HepG2 (cell line): ENCODE data around the gene PNO1. TPM values are rescaled to one million over a fixed set of nuclear protein-coding genes. Genes with fewer than 3 reads are reported as not detected.

Source experiments
- ATAC-seq: fragments of 200-7000 bp; cut with Tn5 transposase; 3 replicates; pipeline ENCODE4 v1.9.1; 2020; ENCODE audit warnings: mild to moderate bottlenecking, moderate library complexity
- BruUV-seq: library from RNA; stranded (reverse); fragments of 400-500 nt; replicated peaks from 2 replicates; lab custom pipeline; 2021; lab: Mats Ljungman, UMichigan
- CTCF ChIA-PET: fragments of 300-600 bp; formaldehyde crosslinking; extraction: SDS; loops from one replicate; lab custom pipeline; 2021; ENCODE audit warnings: low total read pairs, inconsistent platforms, low intra/inter-chr PET ratio; lab: Yijun Ruan, JAX
- POLR2A ChIA-PET: fragments of 350-600 bp; sonication (Branson Sonifier 250); formaldehyde crosslinking; loops from one replicate; lab custom pipeline; 2020; ENCODE audit warnings: antibody characterized with exemption, inconsistent platforms; lab: Yijun Ruan, JAX
- DNase-seq: peaks from one replicate; pipeline ENCODE4 v3.0.0-alpha.2; 2015; ENCODE audit warnings: low spot score
- FAIRE-seq: peaks from 3 replicates; lab custom pipeline; 2011; peaks lifted over from hg19 to GRCh38; lab: Jason Lieb, UNC
- H2AFZ ChIP-seq: one replicate; pipeline ENCODE4 v1.6.1; 2011; ENCODE audit warnings: low read length, inconsistent platforms
- H3K27ac ChIP-seq: fragments of 300-600 bp; 3 replicates; pipeline ENCODE4 v1.8.0; 2011; ENCODE audit warnings: mixed run types, mild to moderate bottlenecking, mixed read lengths, low read length, inconsistent platforms; ENCODE audit not compliant: insufficient read depth; ENCODE audit errors: extremely low read length
- H3K27me3 ChIP-seq, 2 experiments: fragments of 200-600 bp in 1 of 2; 2 replicates in 1 of 2; 3 replicates in 1 of 2; pipeline versions ENCODE4 v1.6.0 to v1.8.0; 2011; ENCODE audit warnings: low read length in 2 of 2, mild to moderate bottlenecking in 2 of 2, moderate library complexity in 2 of 2, inconsistent platforms in 1 of 2; ENCODE audit not compliant: insufficient read depth in 2 of 2, control insufficient read depth in 1 of 2
- H3K36me3 ChIP-seq, 2 experiments: fragments of 200-600 bp in 1 of 2; replicated peaks in 1 of 2; 2 replicates in 1 of 2; 3 replicates in 1 of 2; pipeline versions ENCODE4 v1.5.1 to v1.8.0; 2011; ENCODE audit warnings: low read length in 2 of 2, inconsistent platforms in 1 of 2; ENCODE audit not compliant: insufficient read depth in 2 of 2, control insufficient read depth in 1 of 2
- H3K4me1 ChIP-seq: 2 replicates; pipeline ENCODE4 v1.5.1; 2012; ENCODE audit warnings: low read length, inconsistent platforms; ENCODE audit not compliant: insufficient read depth
- H3K4me2 ChIP-seq: 2 replicates; pipeline ENCODE4 v1.6.0; 2011; ENCODE audit warnings: low read depth, low read length, inconsistent platforms
- H3K4me3 ChIP-seq, 3 experiments: fragments of 200-600 bp in 1 of 3; sonication (generic), shearing (Covaris generic) in 1 of 3; replicated peaks in 1 of 3; 2 replicates each; pipeline ENCODE4 v1.5.1; 2011 to 2016; ENCODE audit warnings: low read length in 3 of 3, inconsistent platforms in 2 of 3, low read depth in 2 of 3, mild to moderate bottlenecking in 2 of 3, control low read depth in 1 of 3, mixed read lengths in 1 of 3; ENCODE audit not compliant: insufficient read depth in 1 of 3
- H3K79me2 ChIP-seq: one replicate; pipeline ENCODE4 v1.6.1; 2011; ENCODE audit warnings: low read length, inconsistent platforms; ENCODE audit not compliant: insufficient read depth
- H3K9ac ChIP-seq: 2 replicates; pipeline ENCODE4 v1.6.0; 2011; ENCODE audit warnings: mild to moderate bottlenecking, low read depth, low read length, inconsistent platforms; ENCODE audit not compliant: insufficient read depth
- H3K9me3 ChIP-seq: 2 replicates; pipeline ENCODE4 v1.5.1; 2012; ENCODE audit warnings: mild to moderate bottlenecking, low read length
- H4K20me1 ChIP-seq: 2 replicates; pipeline ENCODE4 v1.6.0; 2011; ENCODE audit warnings: inconsistent platforms, mild to moderate bottlenecking, low read length, moderate library complexity; ENCODE audit not compliant: insufficient read depth
- ARHGAP35 ChIP-seq: sonication (generic); formaldehyde crosslinking; IDR thresholded peaks from 2 replicates; pipeline ENCODE4 v1.9.0; 2022; ENCODE audit warnings: mild to moderate bottlenecking, inconsistent platforms, moderate library complexity, missing genetic modification reagents, borderline replicate concordance
- DBP ChIP-seq: sonication (generic); formaldehyde crosslinking; IDR thresholded peaks from 2 replicates; pipeline ENCODE4 v1.4.0; 2020; ENCODE audit warnings: missing genetic modification reagents; ENCODE audit errors: not compliant biosample characterization
- DMAP1 ChIP-seq: IDR thresholded peaks from 2 replicates; pipeline ENCODE4 v1.6.1; 2016
- DPF2 ChIP-seq: sonication (generic); formaldehyde crosslinking; IDR thresholded peaks from 2 replicates; pipeline ENCODE4 v1.4.0; 2020; ENCODE audit warnings: mild to moderate bottlenecking, low read depth, missing genetic modification reagents, borderline replicate concordance
- HDAC6 ChIP-seq: fragments of 200-600 bp; sonication (generic); IDR thresholded peaks from 2 replicates; pipeline ENCODE4 v1.7.0; 2017; ENCODE audit warnings: mild to moderate bottlenecking, antibody characterized with exemption, low read length, low read depth
- NFIB ChIP-seq: sonication (generic); formaldehyde crosslinking; IDR thresholded peaks from 2 replicates; pipeline ENCODE4 v1.9.0; 2021; ENCODE audit warnings: missing genetic modification reagents, mild to moderate bottlenecking, borderline replicate concordance
- POGZ ChIP-seq: sonication (generic); formaldehyde crosslinking; IDR thresholded peaks from 2 replicates; pipeline ENCODE4 v1.4.0; 2020; ENCODE audit warnings: mild to moderate bottlenecking, missing genetic modification reagents
- XRCC5 ChIP-seq: fragments of 200-400 bp; formaldehyde crosslinking; optimal IDR thresholded peaks from 2 replicates; pipeline ENCODE3; 2017; ENCODE audit warnings: mild to moderate bottlenecking, low read length
- ZBTB33 ChIP-seq: sonication (generic); formaldehyde crosslinking; IDR thresholded peaks from 2 replicates; pipeline ENCODE4 v1.4.0; 2020; ENCODE audit warnings: missing genetic modification reagents
- ZNF550 ChIP-seq: sonication (generic); formaldehyde crosslinking; IDR thresholded peaks from 2 replicates; pipeline ENCODE4 v1.4.0; 2020; ENCODE audit warnings: mild to moderate bottlenecking, missing genetic modification reagents, borderline replicate concordance
- ZNF577 ChIP-seq: sonication (generic); formaldehyde crosslinking; IDR thresholded peaks from 2 replicates; pipeline ENCODE4 v1.4.0; 2020; ENCODE audit warnings: mild to moderate bottlenecking, low read depth, missing genetic modification reagents, borderline replicate concordance
- ZNF720 ChIP-seq: sonication (generic); formaldehyde crosslinking; IDR thresholded peaks from 2 replicates; pipeline ENCODE4 v1.4.0; 2020; ENCODE audit warnings: missing genetic modification reagents
- WGBS: methylation state at CpG from one replicate; pipeline ENCODE4 v1.1.6; 2017; ENCODE audit warnings: low lambda C conversion rate; 5-methylcytosine and 5-hydroxymethylcytosine counted together
- in situ Hi-C: cut with HindIII; loops from 2 replicates; pipeline ENCODE4 v1.10.0; 2017; ENCODE audit warnings: low pct_unique_long_range_greater_than_20kb; ENCODE audit not compliant: extremely low pct_ligation_motif_present
- intact Hi-C: fragments of 100-400 bp; cut with micrococcal nuclease; formaldehyde crosslinking; loops from one replicate; pipeline ENCODE4 v1.10.0; 2022; ENCODE audit not compliant: unreplicated experiment
- polyA plus RNA-seq, 8 experiments: library from polyadenylated mRNA; depleted of rRNA in 3 of 8; stranded (reverse) in 7 of 8; unstranded in 1 of 8; fragments of >200 nt; fragmentation: Illumina TruSeq in 4 of 8; extraction: Trizol in 4 of 8; gene quantifications; 2 replicates each; pipeline versions ENCODE4 v1.2.1 to v1.2.3, GENCODE V29; 2011 to 2016; ENCODE audit warnings: low read depth in 4 of 8, missing spikeins in 1 of 8, mixed read lengths in 1 of 8; ENCODE audit not compliant: insufficient read depth in 1 of 8
- total RNA-seq, 5 experiments: library from RNA; depleted of rRNA; stranded (reverse); fragments of >200 nt; fragmentation: Illumina TruSeq; extraction: Trizol; gene quantifications; 2 replicates each; pipeline ENCODE4 v1.2.3, GENCODE V29; 2016; ENCODE audit warnings: low read depth in 1 of 5

The PNO1 gene
- total and polyA plus RNA-seq, 2 of the 13 experiments (the other 11 are each of a cell fraction or from before 2014, with no cell fraction given): 12.8 to 48.5 TPM

- H3K36me3 ChIP-seq: no peaks in the 10 kb centered on the region
- TF ChIP-seq ARHGAP35 (CRISPR knock-in tag) (no peak), ZNF720 (CRISPR knock-in tag) (no peak), DPF2 (CRISPR knock-in tag) (no peak), DBP (CRISPR knock-in tag) (no peak), ZBTB33 (CRISPR knock-in tag) (no peak), ZNF550 (no peak), POGZ (no peak), HDAC6 (no peak), DMAP1 (no peak), NFIB (CRISPR knock-in tag) (no peak), XRCC5 (no peak), ZNF577 (no peak)
- POLR2A ChIA-PET: no interaction called here
- H3K9ac ChIP-seq: no peak overlapping the region
- H3K27me3 ChIP-seq: no peaks in the 10 kb centered on the region
- peaks cover 42% of the 10 kb centered on the region for H3K4me1 ChIP-seq
- H3K4me3 ChIP-seq: no peak overlapping the region
- H3K79me2 ChIP-seq: peaks cover 100% of the 10 kb centered on the region
- CTCF ChIA-PET: no interaction called here
- H4K20me1 ChIP-seq: peaks cover 47% of the 10 kb centered on the region
- in situ Hi-C loops: no loop called here
- no peak overlapping the region for H2AFZ ChIP-seq
- no peak overlapping the region for H3K4me2 ChIP-seq
- FAIRE-seq (no peak), ATAC-seq (no peak), DNase-seq (no peak)
- intact Hi-C loops: no loop called here
- BruUV-seq: no TSS peak
- WGBS: 89% methylated on average over 2 of the region's 2 CpGs
- no peak overlapping the region for H3K27ac ChIP-seq
- no peaks in the 10 kb centered on the region for H3K9me3 ChIP-seq
These were observed 65.7 kb downstream of the PNO1 start for GRCh38 chr2:68223419-68223818.
